NB4 (cell line): ENCODE results near the gene FIBCD1.
A peak's percentile ranks its signal among the peaks of the same experiment; 100 is the strongest.

ENCODE experiments used
- DNase-seq: peaks from one replicate; pipeline ENCODE4 v3.0.0; 2010; ENCODE audit warnings: low read depth
- H3K4me3 ChIP-seq: one replicate; pipeline ENCODE4 v1.5.1; 2011; ENCODE audit warnings: mild to moderate bottlenecking, low read depth, low read length, moderate library complexity
- MYC ChIP-seq: IDR thresholded peaks from 2 replicates; pipeline ENCODE4 v1.6.1; 2011; ENCODE audit warnings: low read depth, low read length
- POLR2A ChIP-seq: IDR thresholded peaks from 2 replicates; pipeline ENCODE4 v1.6.1; 2011; ENCODE audit warnings: mild to moderate bottlenecking; ENCODE audit not compliant: insufficient read length; ENCODE audit errors: extremely low read depth
- TF ChIP-seq, protein P1 (sequence below): IDR thresholded peaks from one replicate; pipeline ENCODE4 v1.5.1; 2012; ENCODE audit warnings: low read depth, low read length
- TF ChIP-seq, protein P2 (sequence below): IDR thresholded peaks from 2 replicates; pipeline ENCODE4 v1.6.1; 2011; ENCODE audit warnings: low read depth, low read length

Gene FIBCD1

DNA sequence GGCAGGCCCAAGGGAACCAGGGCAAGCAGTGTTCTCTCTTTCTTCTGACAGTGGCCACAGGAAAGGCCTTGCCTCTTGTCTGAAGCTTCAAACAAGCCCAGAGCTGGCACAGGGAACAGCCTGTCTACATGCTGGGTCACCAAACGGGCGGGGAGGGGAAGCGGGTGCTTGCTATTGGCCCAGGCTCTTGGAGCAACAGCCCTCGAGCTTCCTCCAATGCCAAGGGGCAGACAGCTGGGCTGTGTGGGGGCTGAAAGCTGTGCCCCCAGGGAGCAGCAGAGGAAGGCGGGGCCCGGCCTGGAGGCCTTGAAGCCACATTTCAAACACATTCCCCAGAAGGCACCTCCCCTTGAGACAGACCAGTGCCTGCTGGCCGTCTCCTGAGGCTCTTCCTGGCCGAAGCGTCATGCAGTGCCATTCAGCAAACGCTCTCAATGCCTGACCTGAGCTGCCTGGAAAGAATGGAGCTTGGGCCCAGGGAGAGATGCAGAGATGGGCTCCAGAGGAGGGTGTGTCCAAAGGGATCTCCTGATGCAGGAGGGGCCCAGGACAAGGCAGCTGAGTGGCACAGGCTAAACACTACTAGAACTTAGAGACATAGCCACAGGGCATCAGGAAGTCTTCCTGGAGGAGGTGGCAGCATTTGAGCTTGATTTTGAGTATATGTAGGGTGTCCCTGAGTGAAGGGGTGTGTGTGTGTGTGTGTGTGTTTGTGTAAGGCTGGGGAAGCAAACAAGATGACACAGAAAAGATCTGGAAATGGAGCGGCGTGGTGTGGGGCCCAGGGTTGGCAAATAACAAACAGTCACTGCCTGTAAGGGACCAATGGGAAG, 2.5 kb downstream of the FIBCD1 start:
- DNase-seq: peak; percentile 97
- peak; percentile 42; the same call in 1 of the 2 replicates for TF ChIP-seq MYC
- TF ChIP-seq POLR2A: no peak
- no peak overlapping the region for H3K4me3 ChIP-seq

DNA sequence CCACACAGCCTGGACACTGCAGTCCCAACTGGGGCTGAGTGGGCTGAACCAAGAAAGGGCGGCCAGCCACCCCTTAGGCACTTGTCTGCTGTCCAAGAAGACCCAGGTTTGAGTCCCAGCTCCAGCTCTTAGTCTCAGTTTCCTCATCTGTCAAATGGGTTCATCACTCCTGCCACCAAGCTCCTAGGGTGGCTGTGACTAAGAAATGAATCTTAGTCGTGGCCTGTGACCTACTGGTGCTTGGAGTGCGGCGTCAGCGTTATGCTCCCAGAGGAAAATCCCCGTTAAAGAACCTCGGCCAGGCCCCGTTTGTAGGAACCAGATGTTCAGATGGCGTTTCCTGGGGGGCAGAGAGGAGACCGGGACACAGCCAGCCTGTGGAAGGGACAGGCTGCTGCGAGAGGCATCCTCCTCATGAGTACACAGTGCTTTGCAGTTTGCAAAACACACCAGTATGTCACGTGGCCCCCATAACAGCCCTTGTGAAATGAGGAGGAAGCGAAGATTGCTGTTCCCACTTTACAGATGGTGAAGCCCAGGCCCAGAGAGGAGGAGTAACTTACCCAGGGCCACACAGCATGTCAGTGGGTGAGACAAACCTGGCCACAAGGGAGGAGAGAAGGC, 3.3 kb downstream of the FIBCD1 start:
- no peak overlapping the region for H3K4me3 ChIP-seq
- TF ChIP-seq, protein P1, sequence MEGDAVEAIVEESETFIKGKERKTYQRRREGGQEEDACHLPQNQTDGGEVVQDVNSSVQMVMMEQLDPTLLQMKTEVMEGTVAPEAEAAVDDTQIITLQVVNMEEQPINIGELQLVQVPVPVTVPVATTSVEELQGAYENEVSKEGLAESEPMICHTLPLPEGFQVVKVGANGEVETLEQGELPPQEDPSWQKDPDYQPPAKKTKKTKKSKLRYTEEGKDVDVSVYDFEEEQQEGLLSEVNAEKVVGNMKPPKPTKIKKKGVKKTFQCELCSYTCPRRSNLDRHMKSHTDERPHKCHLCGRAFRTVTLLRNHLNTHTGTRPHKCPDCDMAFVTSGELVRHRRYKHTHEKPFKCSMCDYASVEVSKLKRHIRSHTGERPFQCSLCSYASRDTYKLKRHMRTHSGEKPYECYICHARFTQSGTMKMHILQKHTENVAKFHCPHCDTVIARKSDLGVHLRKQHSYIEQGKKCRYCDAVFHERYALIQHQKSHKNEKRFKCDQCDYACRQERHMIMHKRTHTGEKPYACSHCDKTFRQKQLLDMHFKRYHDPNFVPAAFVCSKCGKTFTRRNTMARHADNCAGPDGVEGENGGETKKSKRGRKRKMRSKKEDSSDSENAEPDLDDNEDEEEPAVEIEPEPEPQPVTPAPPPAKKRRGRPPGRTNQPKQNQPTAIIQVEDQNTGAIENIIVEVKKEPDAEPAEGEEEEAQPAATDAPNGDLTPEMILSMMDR: no peak
- TF ChIP-seq, protein P2, sequence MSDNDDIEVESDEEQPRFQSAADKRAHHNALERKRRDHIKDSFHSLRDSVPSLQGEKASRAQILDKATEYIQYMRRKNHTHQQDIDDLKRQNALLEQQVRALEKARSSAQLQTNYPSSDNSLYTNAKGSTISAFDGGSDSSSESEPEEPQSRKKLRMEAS: peak; percentile 94
- TF ChIP-seq MYC: peak; percentile 60; the same call in 1 of the 2 replicates
- TF ChIP-seq POLR2A: no peak
- DNase-seq: peak; percentile 77

DNA sequence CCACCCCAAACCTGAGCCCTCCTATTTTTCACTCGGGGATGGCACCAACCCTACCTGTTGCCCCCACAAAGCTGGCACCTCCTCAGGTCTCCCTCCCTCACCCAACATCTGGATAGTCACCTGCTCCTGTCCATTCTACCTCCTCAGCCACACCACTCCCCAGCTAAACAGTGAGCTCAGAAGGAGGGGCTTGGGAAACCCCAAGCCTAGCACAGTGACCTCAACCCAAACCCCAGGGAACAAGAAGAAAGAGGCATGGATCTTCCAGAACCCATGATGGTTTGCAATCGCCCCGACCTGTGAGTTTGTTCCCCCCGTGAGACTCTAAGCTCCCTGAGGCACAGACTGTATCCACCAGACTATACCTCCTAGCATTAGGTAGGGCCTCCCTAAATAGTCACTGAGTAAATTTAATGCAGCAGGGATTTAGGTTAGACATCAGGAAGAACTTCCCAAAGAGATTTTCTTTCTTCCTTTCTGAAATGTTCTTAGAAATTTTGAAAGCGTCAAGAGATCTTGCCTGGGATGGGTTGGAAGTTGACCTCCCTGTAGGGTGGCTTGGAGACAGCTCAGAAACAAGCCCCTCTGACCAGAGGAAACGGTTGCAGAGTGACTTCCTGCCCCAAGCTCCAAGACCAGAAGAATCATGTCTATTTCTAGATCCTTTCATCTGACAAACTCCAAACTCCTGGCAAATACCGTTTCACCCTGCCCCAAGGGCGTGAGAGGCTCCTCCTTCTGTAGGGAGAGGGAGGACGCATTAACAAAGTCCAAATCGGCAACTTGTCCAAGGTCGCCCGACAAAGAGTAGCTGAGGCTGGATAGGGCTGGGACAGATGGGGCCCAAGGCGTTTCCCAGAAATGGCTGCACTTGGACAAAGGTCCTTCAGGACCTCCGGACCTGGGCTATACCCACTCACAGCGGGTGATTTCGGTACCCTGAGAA, 4.1 kb downstream of the FIBCD1 start:
- H3K4me3 ChIP-seq: no peak overlapping the region
- no peak for DNase-seq
- TF ChIP-seq, protein P2: no peak
- TF ChIP-seq, protein P1: no peak
- TF ChIP-seq POLR2A (no peak), MYC (no peak)

DNA sequence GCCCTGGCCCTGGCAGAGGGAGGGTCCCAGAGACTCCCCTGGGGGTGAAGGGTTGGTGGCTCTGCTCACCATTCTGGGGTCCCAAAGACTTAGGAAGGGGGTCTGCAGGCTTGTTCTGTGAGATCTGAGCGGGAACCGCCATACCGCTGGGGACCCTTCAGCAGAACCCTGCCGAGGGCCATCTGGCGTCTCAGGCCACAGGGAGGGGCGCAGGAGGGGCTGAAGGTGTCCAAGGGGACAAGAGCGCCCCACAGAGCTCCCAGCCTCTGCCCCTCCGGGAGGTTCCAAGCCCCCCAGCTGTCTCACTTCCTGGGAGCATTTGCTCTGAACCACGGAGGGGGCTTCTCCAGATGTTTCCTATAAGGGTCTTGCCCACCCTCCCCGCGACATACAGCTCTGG, 4.8 kb downstream of the FIBCD1 start:
- DNase-seq: no peak
- H3K4me3 ChIP-seq: no peak overlapping the region
- TF ChIP-seq POLR2A (no peak), MYC (no peak)
- TF ChIP-seq, protein P1: no peak
- TF ChIP-seq, protein P2: no peak

DNA sequence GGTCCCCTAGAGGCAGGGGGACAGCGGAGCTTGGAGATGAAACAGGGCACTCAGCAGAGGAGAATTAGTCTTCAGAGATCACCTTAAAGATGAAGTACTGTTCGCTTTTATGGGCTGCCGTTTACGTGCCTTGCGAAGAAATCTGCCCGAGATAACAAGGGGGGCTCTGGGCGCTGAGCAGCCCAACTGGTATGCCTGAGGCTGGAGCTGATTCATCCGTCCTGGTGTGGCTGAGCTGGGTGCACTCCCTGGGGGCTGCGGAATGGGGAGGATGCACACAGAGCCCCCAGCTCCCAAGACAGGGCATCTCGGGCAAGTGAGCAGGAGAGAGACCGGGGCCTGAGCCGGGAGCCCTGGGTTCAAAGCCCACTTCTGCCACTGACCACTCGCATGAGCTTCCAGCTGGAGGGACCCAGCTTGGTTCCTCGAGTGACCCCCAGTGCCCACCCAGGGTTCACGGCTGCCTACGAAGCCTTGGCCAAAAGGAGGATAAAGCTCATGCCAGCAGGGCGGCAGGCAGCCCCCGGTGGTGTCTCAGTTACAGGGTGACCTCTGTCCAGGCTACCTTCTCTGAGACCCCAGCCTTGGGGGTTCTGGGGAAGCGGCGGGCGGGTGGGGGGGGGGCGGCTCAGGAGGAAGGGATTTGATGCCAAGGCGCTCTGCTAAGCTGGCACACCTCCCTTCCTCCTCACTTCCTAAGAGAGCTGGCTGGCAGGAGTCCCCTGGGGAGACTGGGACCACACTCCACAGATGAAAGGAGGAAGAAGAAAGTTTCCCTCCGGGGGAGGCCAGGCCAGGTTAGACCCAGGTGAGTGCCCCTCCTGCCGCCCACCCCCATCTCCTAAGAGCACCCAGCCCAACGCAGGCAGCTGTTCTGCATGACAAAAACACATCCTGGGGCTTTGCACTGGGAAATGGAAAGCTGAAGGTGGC, 5.7 kb downstream of the FIBCD1 start:
- TF ChIP-seq, protein P2: no peak
- TF ChIP-seq MYC: no peak
- TF ChIP-seq, protein P1: no peak
- TF ChIP-seq POLR2A: no peak
- H3K4me3 ChIP-seq: no peak overlapping the region
- peak; percentile 59 for DNase-seq
